ENCODE measurements around the gene ZNF273. TPM values are rescaled to one million over a fixed set of nuclear protein-coding genes. Genes with fewer than 3 reads are reported as not detected.
A peak's percentile ranks its signal among the peaks of the same experiment; 100 is the strongest.

Gene ZNF273
- total RNA-seq, 1 donor from 2014 or later: 6.0 TPM

DNA sequence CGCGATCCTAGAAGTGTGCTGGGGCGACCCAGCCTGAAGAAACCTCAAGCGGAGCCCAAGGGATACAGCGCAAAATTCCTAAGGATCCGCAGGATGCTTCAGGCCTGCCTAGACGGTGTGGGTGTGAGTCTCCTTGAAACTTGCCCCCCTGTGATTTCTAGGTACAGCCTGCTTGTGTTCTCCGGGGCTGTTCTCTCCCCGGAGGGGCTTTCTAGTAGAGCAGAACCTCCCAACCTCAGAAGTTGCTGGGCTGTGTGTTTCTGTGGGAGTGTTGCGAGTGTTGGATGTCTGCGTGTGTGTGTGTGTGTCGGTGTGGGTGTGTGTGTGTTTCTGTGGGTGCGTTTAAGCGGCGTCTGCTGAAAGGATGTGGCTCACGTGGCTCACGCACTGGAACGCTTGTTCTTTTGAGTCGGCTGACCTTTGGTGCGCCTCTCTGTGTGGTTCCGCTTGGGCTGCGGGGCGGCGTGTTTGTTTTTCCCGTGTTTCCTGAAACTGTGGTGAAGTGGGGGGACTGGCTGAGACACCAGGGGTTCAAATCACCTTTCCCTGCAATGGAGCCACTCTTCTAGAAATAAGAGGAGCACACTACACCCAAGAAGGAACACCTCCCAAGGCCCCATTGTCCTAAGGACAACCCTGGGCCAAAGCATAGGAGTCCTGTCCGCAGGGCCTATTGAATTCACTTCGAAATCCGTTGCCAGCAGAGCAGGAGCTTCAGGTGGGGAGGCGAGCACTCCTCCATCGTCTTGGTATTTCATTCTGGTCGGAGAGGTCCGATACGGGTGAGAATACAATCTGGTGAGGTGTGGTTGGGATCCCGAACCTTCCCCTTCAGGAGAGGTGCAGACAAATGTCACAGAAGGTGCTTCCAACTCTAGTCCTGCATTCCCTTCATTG is 25.1 kb upstream of the ZNF273 start:
- no peak for ATAC-seq

DNA sequence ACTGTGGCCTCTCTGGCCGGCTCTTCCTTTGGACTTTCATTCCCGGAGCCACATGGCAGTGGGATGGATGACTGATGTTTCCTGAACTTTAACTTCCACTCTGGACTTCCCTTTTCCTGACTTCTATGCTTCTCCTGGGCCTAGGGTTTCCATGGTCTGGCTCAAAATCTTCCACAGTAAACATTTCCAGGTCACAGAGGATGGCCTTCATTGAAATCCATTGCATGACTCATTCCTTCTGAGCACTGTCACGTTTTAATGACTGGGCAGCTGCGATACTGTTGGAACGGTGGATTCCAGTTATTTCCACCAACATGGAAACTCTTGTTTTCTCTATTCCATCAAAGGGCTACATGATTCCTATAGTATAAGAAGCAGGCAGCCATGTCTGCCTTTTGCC is 24.4 kb upstream of the ZNF273 start:
- no peak for ATAC-seq

DNA sequence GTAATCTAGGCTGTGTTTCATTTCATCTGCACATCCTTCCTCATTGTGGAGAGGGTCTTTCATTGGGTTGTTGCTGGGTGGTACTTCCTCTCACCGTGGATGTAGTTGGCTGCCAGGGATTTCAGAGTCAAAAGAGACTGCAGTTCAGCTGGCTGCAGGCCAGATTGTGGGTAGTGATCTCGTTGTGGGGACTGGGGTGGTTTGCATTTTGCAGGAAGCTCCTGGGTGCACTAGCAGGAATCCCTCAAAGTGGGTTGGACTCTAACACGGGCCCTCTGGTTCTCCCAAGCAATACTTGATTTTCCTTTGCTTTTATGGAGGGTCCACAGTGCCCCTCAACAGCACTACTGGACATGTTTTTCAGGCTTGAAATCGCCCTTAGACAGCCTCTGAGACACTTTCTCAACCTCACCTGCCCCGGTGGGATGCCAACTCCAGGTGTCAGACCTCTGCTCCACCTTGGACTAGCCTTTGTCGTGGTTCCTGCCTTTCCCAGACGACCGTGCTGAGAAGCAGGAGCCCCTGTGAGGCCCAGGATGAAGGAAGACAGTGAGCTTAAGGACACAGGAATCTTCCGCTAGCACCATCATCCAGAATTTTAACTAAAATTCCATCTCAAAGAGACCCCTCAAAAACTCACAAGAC is 23.9 kb upstream of the ZNF273 start:
- no peak for ATAC-seq

- no peak for ATAC-seq
These were observed 23.3 kb upstream of the ZNF273 start for GRCh38 chr7:64879800-64880199.

DNA sequence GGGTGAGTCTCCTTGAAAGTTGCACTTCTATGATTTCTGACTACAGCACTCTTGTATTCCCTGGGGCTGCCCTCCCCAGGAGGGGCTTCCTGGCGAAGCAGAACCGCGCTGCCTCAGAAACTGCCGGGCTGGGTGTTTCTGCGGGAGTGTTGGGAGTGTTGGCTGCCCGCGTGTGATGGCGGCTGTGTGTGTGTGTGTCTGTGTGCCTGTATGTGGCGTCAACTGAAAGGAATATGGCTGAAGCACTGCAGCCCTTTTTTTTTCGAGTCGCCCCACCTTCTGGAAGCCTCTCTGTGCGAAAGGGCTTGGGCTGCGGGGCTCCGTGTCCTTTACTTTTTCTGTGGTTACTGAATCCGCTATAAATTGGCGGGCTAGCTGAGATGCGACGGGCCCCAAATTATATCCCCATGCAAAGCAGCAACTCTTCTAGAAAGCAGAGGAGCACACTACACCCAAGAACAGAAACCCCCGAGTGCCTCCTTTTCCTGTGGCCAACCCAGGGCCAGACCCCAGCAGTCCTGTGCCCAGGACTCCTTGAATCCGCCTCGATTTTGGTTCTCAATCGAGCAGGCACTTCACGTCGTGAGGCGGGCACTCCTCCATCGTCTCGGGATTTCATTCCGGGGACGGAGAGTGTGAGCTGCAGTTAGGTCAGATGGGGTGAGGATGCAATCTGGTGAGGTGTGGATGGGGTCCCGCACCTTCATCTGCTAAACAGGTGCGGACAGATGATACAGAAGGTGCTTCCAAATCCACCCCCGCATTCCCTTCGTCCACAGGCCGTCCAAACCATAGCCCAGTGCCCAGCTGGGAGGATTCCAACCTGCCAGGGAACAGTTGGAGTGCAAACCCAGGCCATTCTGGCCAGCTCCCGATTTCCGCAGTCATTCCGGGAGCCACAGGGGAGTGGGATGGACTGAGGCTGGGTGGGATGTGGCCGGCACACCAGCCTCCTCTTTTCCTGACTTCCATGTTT is 22.5 kb upstream of the ZNF273 start:
- ATAC-seq: no peak

DNA sequence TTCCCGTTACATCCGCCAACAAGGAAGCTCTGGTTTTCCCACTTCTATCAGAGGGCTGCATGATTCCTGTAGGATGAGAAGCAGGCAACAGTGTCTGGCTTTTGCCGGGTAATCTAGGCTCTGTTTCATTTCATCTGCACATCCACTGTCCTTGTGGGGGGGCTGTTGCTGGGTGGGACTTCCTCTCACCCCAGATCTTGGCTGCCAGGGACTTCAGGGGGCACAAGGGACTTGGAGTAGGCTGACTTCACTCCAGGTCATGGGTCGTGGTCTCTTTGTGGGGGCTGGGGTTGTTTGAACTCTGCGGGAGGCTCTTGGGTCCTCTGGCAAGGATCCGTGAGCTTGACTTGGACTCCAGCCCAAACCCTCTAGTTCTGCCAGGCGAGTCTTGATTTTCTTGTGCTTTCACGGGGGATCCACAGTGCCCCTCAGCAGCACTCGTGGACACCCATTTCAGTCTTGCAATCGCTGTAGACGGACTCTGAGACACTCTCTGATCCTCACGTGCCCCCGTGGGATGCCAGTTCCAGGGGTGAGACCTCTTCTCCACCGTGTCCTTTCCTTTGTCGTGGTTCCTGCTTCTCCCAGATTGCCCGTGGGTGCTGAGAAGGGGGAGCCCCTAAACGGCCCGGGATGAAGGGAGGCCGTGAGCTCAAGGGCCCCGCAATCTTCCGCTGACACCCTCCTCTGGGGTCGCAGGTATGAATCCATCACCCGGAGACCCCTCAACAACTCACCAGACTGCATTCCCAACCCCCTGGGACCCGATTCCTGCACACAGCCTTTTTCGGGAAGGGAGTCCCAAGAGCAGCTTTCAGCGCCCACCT is 21.4 kb upstream of the ZNF273 start:
- no peak for ATAC-seq

DNA sequence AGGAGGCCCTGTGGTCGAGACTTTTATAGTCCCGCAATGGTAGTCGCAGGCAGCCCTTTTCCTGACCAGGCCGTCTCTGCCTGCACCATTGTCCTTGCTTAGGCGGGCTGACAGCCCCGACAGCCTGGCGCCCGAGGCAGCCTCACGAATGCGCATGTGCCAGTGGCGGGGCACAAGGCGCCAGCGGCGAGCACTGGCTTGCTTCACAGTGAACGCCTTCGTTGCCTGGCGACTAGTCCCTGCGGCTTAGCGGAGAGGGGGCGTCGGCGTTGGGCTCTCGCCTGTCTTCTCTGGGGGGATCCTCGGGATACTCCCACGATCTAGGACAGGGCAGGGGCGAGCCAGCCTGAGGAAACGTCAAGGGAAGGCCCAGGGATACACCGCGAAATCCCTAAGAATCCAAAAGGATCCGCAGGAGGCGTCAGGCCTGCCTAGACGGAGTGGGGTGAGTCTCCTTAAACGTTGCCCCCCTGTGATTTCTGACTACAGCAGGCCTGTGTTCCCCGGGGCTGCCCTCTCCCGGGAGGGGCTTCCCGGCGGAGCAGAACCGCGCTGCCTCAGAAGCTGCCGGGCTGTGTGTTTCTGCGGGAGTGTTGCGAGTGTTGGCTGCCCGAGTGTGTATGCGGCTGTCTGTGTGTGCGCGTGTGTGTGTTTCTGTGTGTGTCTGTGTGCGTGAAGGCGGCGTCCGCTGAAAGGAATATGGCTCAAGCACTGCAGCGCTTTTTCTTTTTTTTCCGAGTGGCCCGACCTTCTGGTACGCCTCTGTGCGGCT is 20.5 kb upstream of the ZNF273 start:
- peak; percentile 83 for ATAC-seq

DNA sequence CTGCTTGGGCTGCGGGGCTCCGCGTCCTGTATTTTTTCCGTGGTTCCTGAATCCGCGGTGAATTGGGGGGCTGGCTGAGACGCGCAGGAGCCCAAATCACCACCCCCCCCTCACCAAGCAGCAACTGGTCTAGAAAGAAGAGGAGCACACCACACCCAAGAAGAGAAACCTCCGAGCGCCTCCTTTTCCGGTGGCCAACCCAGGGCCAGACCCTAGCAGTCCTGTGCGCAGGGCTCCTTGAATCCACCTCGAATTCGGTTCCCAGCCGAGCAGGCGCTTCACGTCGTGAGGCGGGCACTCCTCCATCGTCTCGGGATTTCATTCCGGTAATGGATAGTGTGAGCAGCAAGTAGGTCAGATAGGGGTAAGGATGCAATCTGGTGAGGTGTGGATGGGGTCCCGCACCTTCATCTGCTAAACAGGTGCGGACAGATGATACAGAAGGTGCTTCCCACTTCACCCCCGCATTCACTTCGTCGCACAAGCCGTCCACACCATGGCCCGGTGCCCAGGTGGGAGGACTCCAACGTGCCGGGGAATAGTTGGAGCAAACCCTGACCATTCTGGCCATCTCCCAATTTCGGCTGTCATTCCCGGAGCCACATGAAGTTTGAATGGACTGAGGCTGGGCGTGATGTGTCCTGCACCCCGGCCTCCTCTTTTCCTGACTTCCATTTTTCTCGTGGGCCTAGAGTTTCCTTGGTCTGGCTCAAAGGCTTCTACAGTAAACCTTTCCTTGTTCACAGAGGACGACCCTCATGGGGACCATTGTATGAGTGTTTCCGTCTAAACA is 19.8 kb upstream of the ZNF273 start:
- peak; percentile 14 for ATAC-seq

- no peak for ATAC-seq
These were observed 18.8 kb upstream of the ZNF273 start for GRCh38 chr7:64884085-64884912.

DNA sequence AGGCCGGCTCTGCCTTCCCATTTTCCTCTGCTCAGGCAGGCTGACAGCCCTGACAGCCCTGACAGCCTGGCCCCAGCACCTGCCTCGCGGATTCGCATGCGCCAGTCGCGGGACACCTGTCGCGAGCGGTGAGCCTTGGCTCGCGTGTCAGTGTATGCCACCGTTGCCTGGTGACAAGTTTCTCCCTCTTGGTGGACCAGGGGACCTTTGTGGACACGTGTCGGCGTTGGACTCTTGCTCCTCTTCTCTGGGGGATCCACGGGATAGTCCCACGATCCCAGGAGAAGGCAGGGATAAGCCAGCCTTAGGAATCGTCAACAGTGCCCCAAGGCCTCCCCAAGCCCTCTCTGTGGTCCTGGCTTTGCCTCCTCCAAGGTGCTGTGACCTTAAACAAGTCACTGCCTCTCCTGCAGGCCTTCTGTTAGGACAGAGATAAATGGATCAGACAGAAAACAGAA is 18.1 kb upstream of the ZNF273 start:
- ATAC-seq: no peak

- no peak for ATAC-seq
These were observed 17.4 kb upstream of the ZNF273 start for GRCh38 chr7:64885520-64886240.

DNA sequence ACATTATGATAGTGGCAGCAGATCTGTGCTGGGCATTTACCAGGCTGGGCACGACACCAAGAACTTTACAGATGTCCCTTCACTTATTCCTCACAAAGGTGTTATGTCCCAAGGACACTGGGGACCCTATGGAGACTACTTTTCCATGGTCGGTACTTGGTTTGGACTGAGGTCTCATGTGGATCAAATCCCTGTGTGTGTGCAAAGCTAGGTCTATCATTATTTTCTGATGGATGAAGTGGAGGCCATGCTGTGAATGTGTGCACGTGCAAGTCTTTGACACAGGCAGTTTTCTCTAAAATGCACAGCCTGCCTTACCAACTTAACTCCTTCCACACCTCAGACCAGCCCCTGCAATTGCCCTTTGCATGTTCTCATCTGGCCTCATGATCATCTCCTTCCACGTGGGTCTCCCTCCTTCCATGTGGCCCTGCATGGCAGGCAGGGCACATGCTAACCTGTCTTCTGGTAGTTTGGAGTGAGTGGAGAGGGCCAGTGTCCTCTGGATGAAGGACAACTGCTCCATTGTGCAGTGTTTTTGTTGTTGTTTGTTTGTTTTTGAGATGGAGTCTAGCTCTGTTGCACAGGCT is 16.0 kb upstream of the ZNF273 start:
- ATAC-seq: no peak

- ATAC-seq: no peak
These were observed 15.1 kb upstream of the ZNF273 start for GRCh38 chr7:64887756-64888508.

GRCh38 chr7:64888561-64888900 is 14.5 kb upstream of the ZNF273 start:
- ATAC-seq: no peak

GRCh38 chr7:64888901-64889685 is 14.0 kb upstream of the ZNF273 start:
- no peak for ATAC-seq

DNA sequence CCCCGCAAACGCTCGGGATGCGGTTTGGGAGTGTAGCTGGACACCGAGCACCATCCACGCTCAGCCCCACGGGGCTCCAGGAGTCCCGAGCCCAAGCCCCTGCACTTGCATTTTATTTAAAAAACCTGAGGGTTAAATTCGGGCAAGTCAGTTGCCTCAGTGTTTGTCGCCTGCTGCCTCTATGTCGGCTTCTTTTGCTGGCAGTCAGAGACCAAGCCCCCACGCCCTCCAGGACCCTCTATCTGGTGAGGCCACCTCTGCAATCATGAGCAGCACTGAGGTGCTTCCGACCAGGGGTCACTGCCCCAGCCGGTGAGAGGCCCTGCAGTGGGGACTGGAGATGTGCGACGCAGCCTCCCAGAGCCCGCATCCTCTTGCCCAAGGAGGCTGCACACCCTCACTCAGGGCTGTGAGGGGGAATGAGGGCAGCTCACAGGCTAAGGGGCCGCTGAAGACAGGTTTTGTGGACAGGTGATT is 13.3 kb upstream of the ZNF273 start:
- ATAC-seq: no peak
